Urinary bladder (tissue), 4 donors: ENCODE measurements around the gene PKD2. TPM values are rescaled to one million over a fixed set of nuclear protein-coding genes. Genes with fewer than 3 reads are reported as not detected.
"Not testable (repeated sequence)": the region's sequence is repeated elsewhere in the genome, so short reads cannot be mapped to it uniquely, and the experiment has no call there.

ENCODE experiments used
- DNase-seq: peaks from one replicate; pipeline ENCODE4 v3.0.0-alpha.2; 2015; ENCODE audit errors: extremely low spot score
- H3K27ac ChIP-seq: one replicate; pipeline ENCODE4 v1.5.1; 2013; ENCODE audit warnings: low read depth, mild to moderate bottlenecking, moderate library complexity
- H3K36me3 ChIP-seq: one replicate; pipeline ENCODE4 v1.6.1; 2013; ENCODE audit warnings: mild to moderate bottlenecking, moderate library complexity; ENCODE audit not compliant: insufficient read depth
- H3K4me1 ChIP-seq: one replicate; pipeline ENCODE4 v1.6.1; 2013; ENCODE audit warnings: mild to moderate bottlenecking, moderate library complexity; ENCODE audit not compliant: insufficient read depth
- H3K4me3 ChIP-seq: one replicate; pipeline ENCODE4 v1.5.1; 2013; ENCODE audit warnings: low read depth, low read length
- WGBS: extraction: QIAGEN DNeasy Blood & Tissue Kit; methylation state at CpG from one replicate; pipeline ENCODE4 v1.1.7; 2013; 5-methylcytosine and 5-hydroxymethylcytosine counted together
- polyA plus RNA-seq: library from polyadenylated mRNA; stranded (reverse); fragments of 200-250 nt; gene quantifications from one replicate; pipeline ENCODE4 v1.2.3, GENCODE V29; 2013
- total RNA-seq: library from RNA; depleted of rRNA; stranded (reverse); fragments of >200 nt; gene quantifications from one replicate; pipeline ENCODE4 v1.2.3, GENCODE V29; 2014
- donor health status: healthy with polysubstance abuse.
- donor health status: healthy.

PKD2 gene
- total and polyA plus RNA-seq, 2 donors: 33.4 to 101 TPM

DNA sequence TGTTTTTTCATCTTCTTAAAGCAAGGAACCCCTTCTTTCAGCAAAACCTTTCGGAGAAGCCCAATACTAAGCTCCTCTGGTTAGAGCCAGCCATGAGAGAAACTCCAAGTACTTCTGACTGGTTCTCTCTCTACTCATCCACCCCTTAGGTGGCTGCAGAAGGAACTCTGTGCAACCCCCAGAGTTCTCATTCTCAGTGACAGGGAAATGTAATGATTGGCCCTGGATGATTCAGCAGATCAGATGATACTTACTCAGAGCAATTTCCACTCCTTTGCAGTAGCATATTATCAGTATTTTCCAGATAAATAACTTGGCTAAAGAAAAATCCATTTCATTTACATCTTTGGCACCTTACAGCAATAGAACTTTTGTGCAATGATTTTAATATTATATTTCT lies 28.8 kb upstream of the PKD2 start:
- Histone ChIP-seq H3K4me3 (no peak overlapping the region), H3K36me3 (no peaks in the 10 kb centered on the region), H3K4me1 (no peaks in the 10 kb centered on the region), H3K27ac (no peak overlapping the region)
- 100% methylated on average over 1 of the region's 1 CpG for WGBS
- DNase-seq: no peak

DNA sequence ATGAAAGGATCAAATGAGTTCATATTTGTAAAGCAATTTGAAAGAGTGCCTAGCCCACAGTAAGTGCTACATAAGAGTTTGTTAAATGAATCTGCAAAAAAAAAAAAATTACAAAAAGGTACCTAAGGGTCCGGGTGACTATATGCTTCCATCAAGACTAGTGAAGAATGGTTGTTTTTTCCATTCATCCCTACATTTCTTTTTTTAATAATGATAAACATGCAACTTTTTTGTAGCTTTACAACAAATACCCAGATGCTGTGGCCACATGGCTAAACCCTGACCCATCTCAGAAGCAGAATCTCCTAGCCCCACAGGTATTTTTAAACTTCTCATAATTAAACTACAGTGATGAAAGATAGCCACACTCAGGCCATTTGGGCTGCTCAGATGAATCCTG lies 27.6 kb upstream of the PKD2 start:
- WGBS: 96% methylated on average over 1 of the region's 1 CpG
- Histone ChIP-seq H3K4me1 (no peaks in the 10 kb centered on the region), H3K36me3 (no peaks in the 10 kb centered on the region), H3K27ac (no peak overlapping the region), H3K4me3 (no peak overlapping the region)
- no peak for DNase-seq

DNA sequence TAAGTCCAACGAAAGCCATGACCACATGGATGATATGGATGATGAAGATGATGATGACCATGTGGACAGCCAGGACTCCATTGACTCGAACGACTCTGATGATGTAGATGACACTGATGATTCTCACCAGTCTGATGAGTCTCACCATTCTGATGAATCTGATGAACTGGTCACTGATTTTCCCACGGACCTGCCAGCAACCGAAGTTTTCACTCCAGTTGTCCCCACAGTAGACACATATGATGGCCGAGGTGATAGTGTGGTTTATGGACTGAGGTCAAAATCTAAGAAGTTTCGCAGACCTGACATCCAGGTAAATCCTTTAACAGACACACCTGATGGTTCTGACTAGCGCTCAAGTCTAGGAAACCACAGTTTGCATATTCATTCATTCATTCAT lies 25.9 kb upstream of the PKD2 start:
- DNase-seq: no peak
- WGBS: 94% methylated on average over 8 of the region's 8 CpGs
- no peak overlapping the region for H3K4me3 ChIP-seq
- H3K27ac ChIP-seq: no peak overlapping the region
- no peaks in the 10 kb centered on the region for H3K4me1 ChIP-seq
- no peaks in the 10 kb centered on the region for H3K36me3 ChIP-seq

DNA sequence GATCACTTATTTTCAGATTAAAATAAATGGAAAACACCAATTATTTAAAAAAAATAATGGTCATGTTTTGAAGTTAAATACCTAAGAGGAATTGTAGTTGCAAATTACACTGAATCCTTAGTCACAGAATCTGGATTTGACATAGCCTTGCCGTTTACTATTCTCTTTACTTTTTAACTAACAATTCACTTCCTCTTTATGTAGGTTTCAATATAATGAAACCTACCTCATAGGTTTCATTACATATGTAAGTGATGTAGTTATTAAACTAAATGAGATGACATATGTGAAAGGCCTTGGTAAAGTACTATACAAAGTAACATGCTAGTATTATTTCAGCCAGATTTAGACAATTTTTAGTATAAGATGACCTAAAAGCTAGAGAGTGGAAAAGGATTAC lies 25.4 kb upstream of the PKD2 start:
- Histone ChIP-seq H3K4me1 (no peaks in the 10 kb centered on the region), H3K27ac (no peak overlapping the region), H3K36me3 (no peaks in the 10 kb centered on the region), H3K4me3 (no peak overlapping the region)
- no peak for DNase-seq
- WGBS: 86% methylated on average over 1 of the region's 1 CpG

DNA sequence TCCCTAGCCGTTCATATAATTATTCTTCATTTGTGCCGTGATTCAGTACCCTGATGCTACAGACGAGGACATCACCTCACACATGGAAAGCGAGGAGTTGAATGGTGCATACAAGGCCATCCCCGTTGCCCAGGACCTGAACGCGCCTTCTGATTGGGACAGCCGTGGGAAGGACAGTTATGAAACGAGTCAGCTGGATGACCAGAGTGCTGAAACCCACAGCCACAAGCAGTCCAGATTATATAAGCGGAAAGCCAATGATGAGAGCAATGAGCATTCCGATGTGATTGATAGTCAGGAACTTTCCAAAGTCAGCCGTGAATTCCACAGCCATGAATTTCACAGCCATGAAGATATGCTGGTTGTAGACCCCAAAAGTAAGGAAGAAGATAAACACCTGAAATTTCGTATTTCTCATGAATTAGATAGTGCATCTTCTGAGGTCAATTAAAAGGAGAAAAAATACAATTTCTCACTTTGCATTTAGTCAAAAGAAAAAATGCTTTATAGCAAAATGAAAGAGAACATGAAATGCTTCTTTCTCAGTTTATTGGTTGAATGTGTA lies 24.9 kb upstream of the PKD2 start:
- Histone ChIP-seq H3K4me3 (no peak overlapping the region), H3K27ac (no peak overlapping the region), H3K36me3 (no peaks in the 10 kb centered on the region), H3K4me1 (no peaks in the 10 kb centered on the region)
- WGBS: 87% methylated on average over 13 of the region's 13 CpGs
- DNase-seq: no peak

DNA sequence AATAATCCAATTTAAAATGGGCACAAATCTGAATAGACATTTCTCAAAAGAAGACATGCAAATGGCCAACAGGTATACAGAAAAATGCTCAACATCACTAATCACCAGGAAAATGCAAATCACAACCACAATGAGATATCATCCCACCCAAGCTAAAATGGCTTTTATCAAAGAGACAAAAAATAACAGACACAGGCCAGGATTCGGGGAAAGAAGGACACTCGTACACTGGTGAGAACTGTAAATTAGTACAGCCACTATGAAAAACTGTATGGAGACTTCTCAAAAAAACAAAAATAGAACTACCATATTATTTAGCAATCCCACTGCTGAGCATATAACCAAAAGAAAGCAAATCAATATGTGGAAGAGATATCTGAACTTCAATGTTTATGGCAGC lies 23.4 kb upstream of the PKD2 start:
- no peaks in the 10 kb centered on the region for H3K4me1 ChIP-seq
- H3K36me3 ChIP-seq: no peaks in the 10 kb centered on the region
- DNase-seq: no peak
- H3K27ac ChIP-seq: no peak overlapping the region
- H3K4me3 ChIP-seq: no peak overlapping the region
- 93% methylated on average over 2 of the region's 2 CpGs for WGBS

DNA sequence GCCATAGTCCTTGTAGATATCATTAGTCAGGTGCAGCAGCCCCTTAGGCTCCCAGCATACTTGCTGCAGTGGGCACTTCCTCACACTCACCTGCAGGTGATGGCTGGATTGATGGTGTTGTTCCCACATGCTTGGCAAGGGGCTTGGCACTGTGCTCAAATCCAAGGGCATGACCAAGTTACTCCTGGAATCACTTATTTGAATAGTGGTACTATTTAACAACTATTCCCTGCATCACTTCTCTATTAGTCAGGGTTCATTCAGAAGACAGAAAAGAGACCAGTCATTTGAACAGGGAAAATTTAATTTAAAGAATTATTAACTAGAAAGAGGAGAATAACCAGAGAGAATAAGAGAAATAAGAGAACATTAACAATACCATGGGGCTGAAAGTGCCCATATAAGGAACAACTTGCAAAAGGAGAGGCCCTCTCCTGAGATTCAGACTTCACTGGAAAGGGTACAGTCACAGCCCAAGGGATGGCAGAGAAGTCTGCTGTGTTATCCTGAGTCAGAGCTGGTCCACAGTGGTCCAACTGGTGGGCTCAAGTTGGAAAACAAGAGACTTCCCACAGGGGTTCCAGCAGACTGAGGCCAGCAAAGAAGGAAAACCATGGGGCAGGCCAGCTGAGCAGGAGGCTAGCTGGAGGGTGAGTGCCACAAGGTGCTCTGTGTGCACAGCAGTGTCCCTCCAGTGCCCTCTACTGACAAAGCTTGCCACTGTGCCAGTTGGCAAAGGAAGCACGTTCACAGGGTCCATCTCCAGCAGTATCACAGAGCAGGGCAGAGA lies 22.1 kb upstream of the PKD2 start:
- 10% methylated on average over 1 of the region's 1 CpG for WGBS
- Histone ChIP-seq H3K4me1 (no peaks in the 10 kb centered on the region), H3K4me3 (no peak overlapping the region), H3K36me3 (no peaks in the 10 kb centered on the region), H3K27ac (no peak overlapping the region)
- DNase-seq: no peak

DNA sequence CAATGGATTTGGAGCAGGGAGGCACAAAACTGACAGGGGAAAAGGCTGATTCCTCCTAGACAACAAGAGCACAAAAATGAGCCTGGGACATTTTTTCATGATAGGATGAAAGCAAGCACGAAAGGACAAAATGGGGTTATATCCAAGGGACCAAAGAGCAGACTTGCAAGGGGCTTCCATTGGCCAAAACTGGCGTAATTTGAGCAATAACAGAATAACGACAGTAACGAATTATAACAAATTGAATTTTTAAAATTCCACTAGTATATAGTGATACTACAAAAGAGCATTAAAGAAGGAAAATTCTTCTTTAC lies 21.6 kb upstream of the PKD2 start:
- DNase-seq: no peak
- Histone ChIP-seq H3K27ac (no peak overlapping the region), H3K4me3 (no peak overlapping the region), H3K4me1 (no peaks in the 10 kb centered on the region), H3K36me3 (no peaks in the 10 kb centered on the region)
- WGBS: 78% methylated on average over 4 of the region's 4 CpGs

DNA sequence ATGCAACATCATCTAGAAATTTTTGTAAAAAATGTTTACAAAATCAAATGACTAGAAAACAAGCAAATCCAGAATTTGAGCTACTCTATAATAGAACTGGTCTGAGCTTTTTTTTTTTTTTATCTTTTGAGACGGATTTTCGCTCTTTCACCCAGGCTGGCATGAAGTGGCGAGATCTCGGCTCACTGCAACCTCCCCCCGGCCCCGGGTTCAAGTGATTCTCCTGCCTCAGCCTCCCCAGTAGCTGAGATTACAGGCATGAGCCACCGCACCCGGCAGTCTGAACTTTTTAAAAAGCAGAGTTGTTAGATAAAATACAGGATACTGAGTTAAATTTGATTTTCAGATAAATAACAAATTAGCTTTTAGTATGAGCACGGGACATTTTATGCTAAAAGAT lies 20.9 kb upstream of the PKD2 start:
- H3K27ac ChIP-seq: no peak overlapping the region
- WGBS: 84% methylated on average over 9 of the region's 9 CpGs
- no peaks in the 10 kb centered on the region for H3K4me1 ChIP-seq
- no peaks in the 10 kb centered on the region for H3K36me3 ChIP-seq
- H3K4me3 ChIP-seq: no peak overlapping the region
- no peak for DNase-seq

DNA sequence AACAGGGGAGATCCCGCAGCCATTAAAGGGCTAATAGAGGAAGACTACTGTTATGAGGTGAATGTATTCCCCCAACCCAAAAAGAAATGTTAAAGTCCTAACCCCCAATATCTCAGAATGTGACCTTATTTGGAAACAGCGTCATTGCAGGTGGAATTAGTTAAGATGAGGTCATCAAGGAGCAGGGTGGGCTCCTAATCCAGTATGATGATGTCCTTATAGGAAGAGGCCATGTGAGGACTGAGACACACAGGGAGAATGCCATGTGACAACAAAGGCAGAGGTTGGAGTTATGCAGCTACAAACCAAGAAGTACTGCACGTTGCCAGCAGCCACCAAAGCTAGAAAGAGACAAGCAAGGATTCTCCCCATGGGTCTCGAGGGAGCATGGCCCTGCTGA lies 17.7 kb upstream of the PKD2 start:
- Histone ChIP-seq H3K4me1 (no peaks in the 10 kb centered on the region), H3K36me3 (no peaks in the 10 kb centered on the region), H3K27ac (no peak overlapping the region), H3K4me3 (no peak overlapping the region)
- DNase-seq: no peak
- 84% methylated on average over 4 of the region's 4 CpGs for whole genome bisulfite sequencing

DNA sequence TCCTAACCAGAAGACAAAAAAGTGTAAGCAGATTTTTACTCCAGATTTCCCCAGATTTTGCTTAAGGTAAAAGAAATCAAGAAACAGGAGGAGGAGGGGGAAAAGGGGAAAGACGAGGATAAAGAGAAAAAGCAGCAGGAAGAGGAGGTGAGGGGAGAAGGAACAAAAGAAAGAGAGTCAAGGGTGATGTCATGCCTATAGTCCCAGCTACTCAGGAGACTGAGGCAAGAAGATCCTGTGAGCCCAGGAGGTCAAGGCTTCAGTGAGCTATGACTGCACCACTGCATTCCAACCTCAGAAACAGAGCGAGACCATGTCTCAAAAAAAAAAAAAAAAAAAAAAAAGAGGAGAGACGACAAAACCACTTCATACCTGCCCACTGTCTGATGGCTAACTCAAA lies 12.0 kb upstream of the PKD2 start:
- DNase-seq: no peak
- 71% methylated on average over 3 of the region's 3 CpGs for WGBS
- H3K36me3 ChIP-seq: no peaks in the 10 kb centered on the region
- H3K4me3 ChIP-seq: no peak overlapping the region
- no peak overlapping the region for H3K27ac ChIP-seq
- H3K4me1 ChIP-seq: no peaks in the 10 kb centered on the region

DNA sequence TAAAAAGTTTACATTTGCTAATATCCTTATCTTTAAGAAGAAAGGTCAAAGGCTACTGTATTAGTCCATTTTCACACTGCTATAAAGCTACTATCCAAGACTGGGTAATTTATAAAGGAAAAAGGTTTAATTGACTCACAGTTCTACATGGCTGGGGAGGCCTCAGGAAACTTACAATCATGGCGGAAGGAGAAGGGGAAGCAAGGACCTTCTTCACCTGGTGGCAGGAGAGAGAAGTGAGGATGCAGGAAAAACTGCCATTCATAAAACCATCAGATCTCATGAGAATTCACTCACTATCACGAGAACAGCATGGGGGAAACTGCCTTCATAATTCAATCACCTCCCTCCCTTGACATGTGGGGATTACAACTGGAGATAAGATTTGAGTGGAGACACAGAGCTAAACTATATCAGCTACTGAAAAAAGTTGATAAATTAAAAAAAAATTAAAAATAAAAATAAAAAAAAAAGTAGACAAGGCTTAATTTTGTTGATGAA lies 8.2 kb upstream of the PKD2 start:
- not testable (repeated sequence) for H3K27ac ChIP-seq, H3K4me1 ChIP-seq, H3K4me3 ChIP-seq, DNase-seq, H3K36me3 ChIP-seq
- 90% methylated on average over 2 of the region's 2 CpGs for WGBS

DNA sequence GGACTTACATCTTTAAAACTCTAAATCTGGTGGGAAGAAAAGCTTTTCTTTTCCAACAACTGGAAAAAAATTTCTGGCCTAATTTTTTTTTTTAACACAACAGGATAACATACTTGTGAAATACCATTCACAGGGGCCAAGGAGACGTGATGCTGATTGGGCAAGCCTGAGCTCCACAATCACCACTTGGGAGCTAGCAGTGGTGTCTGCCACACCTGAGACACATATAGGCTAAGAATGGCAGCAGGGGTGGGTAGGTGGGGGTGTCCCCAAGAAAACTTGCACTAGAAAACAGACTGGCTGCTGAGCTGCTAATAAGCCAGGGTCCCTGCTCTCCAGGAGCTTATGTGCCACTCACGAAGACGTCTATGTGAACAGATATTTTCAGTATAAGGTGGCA lies 5.6 kb upstream of the PKD2 start:
- H3K4me3 ChIP-seq: no peak overlapping the region
- H3K36me3 ChIP-seq: no peaks in the 10 kb centered on the region
- H3K27ac ChIP-seq: no peak overlapping the region
- WGBS: 60% methylated on average over 3 of the region's 3 CpGs
- no peaks in the 10 kb centered on the region for H3K4me1 ChIP-seq
- DNase-seq: no peak

DNA sequence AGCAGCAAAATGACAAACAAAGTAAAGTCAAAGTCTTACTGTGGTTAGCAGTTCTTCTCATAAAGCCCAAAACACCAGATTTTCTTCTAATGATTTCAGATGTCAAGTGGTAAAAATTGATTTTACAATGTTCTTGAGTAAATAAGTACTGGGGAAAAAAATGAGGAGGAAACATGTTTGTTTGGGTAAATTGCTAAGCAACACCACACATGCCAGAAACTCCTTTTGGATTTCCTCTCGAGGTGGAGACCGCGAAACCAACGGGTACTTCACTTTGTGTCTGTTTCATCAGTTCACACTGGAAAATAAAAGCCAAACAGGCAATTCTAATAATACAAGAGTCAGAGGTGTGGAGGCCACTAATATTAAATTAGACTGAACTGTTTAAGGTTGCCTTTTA lies 4.6 kb upstream of the PKD2 start:
- Histone ChIP-seq H3K36me3 (no peaks in the 10 kb centered on the region), H3K27ac (no peak overlapping the region), H3K4me3 (no peak overlapping the region), H3K4me1 (no peaks in the 10 kb centered on the region)
- WGBS: 62% methylated on average over 4 of the region's 4 CpGs
- DNase-seq: no peak
